CD4-positive, alpha-beta T cell treated with Interleukin-10 for 1 hour (primary cell): Measurements from ENCODE around the gene MGMT.

ENCODE experiments used
- DNase-seq: peaks from one replicate; pipeline ENCODE4 v3.0.0-alpha.2; 2020

Gene MGMT

GRCh38 chr10:129696636-129697035 is 229.6 kb downstream of the MGMT start:
- DNase-seq, result no peak

DNA sequence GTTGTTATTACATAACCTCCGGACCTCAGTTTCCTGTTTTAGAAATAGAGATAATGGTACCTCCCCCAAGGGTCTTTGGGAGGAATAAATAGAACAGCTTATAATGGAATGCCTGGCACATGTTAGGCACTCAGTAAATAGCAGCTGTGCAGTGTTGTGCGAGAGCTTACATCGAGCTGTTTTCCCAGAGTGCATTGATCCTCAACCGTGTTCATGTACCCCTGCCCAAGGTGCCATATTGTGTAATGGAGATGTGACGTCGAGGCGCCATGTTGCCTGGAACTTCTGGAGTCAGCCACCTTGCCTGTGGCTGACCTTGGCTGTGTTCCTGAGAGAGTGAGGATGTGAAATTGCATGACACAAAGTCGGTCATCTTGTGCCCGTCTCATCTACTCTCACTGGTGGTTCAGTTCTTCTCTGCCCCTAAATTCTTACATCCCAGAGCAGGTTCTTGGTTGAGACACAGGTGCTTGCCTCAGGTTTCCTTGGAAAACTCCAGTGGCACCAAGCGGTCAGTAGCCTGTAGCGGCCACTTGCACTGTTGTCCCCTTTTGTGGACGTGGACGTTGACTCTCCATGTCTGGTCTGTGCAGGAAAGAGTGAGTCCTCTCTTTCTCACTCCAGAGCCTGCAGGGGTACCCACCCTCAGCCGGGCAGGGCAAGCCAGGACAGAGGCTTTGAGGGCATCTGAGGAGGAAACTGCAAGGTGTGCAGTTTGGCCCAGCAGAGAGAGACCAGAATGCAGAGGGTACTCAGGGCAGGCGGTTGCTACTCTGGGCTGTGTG is 230.6 kb downstream of the MGMT start:
- DNase-seq, result no peak

DNA sequence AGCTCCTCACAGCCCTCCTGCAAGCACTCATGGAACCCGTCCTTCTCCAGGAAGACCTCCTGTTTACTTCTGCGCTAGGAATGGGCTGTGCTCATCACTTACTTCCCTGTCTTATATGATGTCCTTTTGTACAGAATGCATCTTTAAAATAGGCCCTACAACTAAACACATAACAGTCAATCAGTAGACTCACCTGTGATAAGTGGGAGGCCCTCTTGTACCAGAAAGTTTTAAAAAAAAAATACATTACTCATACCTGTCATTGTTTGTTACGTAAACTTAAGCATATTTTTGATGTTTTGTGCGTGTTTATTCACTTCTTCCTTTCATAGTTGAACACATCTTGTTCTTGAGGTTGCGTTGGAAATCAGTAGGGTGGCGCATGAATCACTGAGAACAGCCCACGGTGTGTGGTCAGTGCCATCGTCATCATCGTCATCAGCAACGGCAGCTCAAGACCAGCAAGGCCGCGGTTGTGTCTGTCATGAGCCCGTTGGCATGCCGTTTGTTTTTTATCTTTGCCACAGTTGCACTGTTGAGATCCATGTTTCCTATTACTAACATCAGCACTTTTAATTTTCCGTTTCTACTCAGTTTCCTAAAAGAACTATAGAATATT is 232.8 kb downstream of the MGMT start:
- no peak for DNase-seq

GRCh38 chr10:129702605-129703004 is 235.6 kb downstream of the MGMT start:
- no peak for DNase-seq

DNA sequence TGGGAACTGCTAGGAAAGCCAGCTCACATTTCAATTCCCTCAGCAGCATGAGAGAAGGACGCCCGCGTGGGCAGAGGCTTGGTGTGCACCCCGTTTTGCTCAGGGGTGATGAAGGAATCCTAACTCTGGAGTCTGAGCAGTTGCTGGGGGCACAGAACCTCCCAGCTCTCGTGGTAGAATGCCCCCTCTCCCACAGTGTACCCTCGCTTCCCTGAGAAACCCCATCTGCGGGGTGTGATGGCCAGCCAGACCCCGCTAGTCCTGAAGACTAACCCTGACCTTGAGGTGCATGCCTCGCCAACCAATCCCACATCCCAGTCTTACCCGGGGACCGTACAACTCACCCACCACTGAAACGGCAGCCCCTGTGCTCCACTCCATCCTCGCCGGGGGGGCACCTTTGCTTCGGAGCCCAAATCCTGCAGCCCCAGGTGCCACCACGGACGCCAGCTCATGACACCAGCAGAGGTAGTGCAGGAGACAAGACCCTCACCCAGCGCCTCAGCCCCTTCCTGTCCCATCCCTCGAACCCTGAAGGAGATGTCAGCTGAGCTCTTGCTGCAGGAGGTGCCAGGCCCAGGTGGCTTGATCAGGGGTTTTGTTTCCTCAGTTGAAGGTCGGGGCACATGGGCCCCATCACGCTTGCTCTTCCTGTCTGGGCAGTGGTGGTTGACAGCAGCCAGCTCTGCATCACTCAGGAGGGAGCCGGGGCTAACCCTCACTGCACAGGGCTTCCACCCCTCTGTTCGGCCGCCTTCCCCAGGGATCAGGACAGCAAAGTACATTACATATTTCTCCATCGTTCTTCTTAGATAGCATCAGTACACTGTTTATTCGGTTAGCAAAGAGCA is 236.5 kb downstream of the MGMT start:
- no peak for DNase-seq

DNA sequence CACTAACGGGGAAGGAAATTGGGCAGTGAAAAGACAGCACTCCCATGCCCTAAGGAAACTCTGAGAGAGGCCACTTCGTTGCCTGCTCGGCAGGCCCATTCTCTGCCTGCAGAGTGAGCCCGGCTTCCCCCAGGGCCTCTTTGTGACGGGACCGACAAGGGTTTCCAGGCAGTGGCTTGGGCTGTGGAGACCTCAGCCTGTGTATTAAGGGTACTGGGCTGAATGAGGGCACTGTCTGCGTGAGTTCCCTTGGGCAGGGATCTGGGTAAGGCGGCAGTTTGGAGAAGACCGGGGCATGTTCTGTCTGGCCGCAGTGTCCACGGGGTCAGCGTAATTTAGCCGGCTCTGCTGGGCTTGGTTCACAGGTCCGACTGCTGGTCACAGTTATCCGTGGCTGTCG is 237.2 kb downstream of the MGMT start:
- no peak for DNase-seq

- DNase-seq, result no peak
Observed at GRCh38 chr10:129704786-129705525, 237.9 kb downstream of the MGMT start.

GRCh38 chr10:129705676-129706075 is 238.6 kb downstream of the MGMT start:
- no peak for DNase-seq

- no peak for DNase-seq
Observed at GRCh38 chr10:129706081-129706480, 239.0 kb downstream of the MGMT start.

DNA sequence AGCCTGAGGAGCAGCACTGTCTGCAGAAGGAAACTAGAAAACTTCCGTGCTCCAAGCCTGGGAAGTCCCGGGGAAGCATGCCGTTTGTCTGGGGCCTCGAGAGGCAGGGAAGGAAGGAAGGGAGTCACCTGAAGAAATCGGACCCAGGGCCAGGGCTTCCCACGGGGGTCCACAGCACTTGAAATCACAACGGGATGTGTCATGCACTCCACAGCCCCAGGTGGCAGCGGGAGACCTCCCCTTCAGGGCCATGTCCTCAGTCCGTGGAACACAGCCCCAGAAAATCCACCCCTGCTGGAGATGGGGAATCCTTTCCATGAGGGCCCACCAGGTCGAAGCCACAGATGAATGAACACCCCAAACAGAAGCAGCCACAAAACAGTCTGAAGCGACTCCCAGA is 239.5 kb downstream of the MGMT start:
- no peak for DNase-seq

DNA sequence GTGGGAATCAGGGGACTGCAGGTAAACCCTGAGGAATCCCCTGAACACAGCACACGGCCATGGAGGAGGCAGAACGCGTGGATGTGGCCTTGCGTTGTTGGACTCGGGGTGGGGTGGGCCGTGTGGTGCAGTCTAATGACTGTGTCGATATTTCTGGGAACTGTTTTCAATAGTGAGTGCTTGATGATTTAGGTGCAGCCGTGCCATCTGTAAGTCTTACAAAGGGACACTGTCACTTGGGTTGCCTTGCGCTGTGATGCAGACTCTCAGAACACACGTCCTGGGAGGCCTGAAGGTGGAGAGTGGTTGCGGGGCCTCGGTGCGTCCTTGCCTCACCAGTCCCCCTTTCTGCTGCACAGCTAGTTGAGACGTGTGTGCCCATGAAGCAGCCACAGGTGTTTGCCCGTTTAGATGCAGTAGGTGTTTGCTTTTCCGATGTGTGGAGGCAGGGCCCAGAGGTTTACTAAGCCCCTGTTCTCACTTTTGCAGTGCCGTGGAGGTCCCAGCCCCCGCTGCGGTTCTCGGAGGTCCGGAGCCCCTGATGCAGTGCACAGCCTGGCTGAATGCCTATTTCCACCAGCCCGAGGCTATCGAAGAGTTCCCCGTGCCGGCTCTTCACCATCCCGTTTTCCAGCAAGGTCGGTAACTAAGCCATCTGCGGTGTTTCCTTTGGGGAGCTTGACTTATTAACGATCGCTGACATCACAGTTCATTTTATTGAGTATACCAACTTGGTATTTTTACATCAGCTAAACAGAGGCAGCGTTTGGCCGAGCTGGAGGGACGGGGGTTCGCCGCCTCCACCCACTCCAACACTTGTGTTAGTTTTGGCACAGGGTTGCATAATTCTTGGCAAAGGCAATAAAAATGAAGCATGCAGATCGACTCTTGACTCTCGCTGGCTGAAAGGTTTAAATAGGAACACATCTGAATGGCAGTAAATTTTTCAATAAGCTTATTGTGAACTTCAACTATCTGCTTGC is 240.7 kb downstream of the MGMT start:
- no peak for DNase-seq

- DNase-seq, result no peak
Observed at GRCh38 chr10:129709101-129709500, 242.1 kb downstream of the MGMT start.

- DNase-seq, result no peak
Observed at GRCh38 chr10:129709627-129710509, 242.8 kb downstream of the MGMT start.

GRCh38 chr10:129710510-129710847 is 243.4 kb downstream of the MGMT start:
- DNase-seq, result no peak

GRCh38 chr10:129711291-129711690 is 244.2 kb downstream of the MGMT start:
- no peak for DNase-seq

DNA sequence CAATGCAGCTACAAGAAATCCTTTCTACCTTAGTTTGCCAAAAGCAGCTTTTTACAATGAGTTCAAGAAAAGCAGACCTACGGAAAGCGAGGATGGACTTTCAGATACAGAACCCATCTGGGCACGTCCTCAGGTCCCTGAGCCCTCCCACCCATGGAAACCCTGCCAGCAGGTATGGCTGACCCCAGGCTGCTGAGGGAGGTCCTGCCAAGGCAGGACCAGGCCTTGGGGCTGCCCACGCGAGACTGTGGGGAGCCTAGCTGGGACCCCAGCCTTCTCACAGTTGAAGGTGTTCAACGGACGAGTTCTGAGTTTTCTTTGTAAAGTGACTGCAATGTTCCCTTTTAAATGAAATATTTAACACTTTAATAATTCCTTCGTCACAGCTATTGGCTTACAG is 245.0 kb downstream of the MGMT start:
- DNase-seq, result no peak

- no peak for DNase-seq
Observed at GRCh38 chr10:129713659-129714265, 246.7 kb downstream of the MGMT start.

- no peak for DNase-seq
Observed at GRCh38 chr10:129715805-129716204, 248.8 kb downstream of the MGMT start.

DNA sequence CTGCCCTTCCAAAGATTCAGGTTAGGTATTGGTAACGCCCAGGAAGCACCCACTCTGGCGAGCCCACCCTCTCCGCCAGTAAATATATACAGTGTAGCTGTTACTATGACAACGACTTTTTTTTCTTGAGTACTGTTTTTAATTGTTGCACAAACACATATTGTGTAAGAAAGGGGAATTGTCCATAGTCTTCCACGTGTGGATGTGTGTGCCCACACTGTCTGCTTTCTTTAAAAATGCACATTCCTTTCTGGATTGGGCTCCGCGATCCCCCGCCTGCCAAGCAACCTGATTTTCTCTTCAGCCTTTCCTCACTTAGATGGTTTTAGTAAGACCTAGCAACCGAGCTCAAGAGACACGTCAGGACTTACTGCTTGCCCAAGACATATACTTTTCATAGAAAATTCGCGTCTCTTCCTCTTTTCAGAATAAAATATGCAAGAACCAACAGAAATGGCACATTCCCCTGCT is 249.2 kb downstream of the MGMT start:
- no peak for DNase-seq

- no peak for DNase-seq
Observed at GRCh38 chr10:129716881-129717280, 249.8 kb downstream of the MGMT start.
